ENCODE results near the gene CCDC146. TPM values are rescaled to one million over a fixed set of nuclear protein-coding genes. Genes with fewer than 3 reads are reported as not detected.
"Not testable (repeated sequence)": the region's sequence is repeated elsewhere in the genome, so short reads cannot be mapped to it uniquely, and the experiment has no call there.

Gene CCDC146
- total RNA-seq, 2 donors from 2014 or later, result 11.6 to 15.7 TPM

GRCh38 chr7:77131781-77132180, 9.4 kb downstream of the CCDC146 start:
- ATAC-seq; DNase-seq; intact Hi-C loops (cut with DNase I, micrococcal nuclease): not testable (repeated sequence)

- DNase-seq; intact Hi-C loops (cut with DNase I, micrococcal nuclease); ATAC-seq: not testable (repeated sequence)
These were observed 16.3 kb downstream of the CCDC146 start for GRCh38 chr7:77138668-77139067.

- DNase-seq; intact Hi-C loops (cut with DNase I, micrococcal nuclease); ATAC-seq: not testable (repeated sequence)
These were observed 17.9 kb downstream of the CCDC146 start for GRCh38 chr7:77140291-77140690.

GRCh38 chr7:77152232-77152631, 29.8 kb downstream of the CCDC146 start:
- DNase-seq; intact Hi-C loops (cut with DNase I, micrococcal nuclease); ATAC-seq: not testable (repeated sequence)

GRCh38 chr7:77154917-77155464, 32.6 kb downstream of the CCDC146 start:
- DNase-seq; intact Hi-C loops (cut with DNase I, micrococcal nuclease); ATAC-seq: not testable (repeated sequence)

- ATAC-seq; intact Hi-C loops (cut with DNase I, micrococcal nuclease); DNase-seq: not testable (repeated sequence)
These were observed 33.4 kb downstream of the CCDC146 start for GRCh38 chr7:77155601-77156377.

GRCh38 chr7:77157034-77157433, 34.6 kb downstream of the CCDC146 start:
- intact Hi-C loops (cut with DNase I, micrococcal nuclease); ATAC-seq; DNase-seq: not testable (repeated sequence)

- intact Hi-C loops (cut with DNase I, micrococcal nuclease), result no loop called here
- ATAC-seq, result no peak
- no peak for DNase-seq
These were observed 35.0 kb downstream of the CCDC146 start for GRCh38 chr7:77157446-77157845.

GRCh38 chr7:77171073-77171472, 48.7 kb downstream of the CCDC146 start:
- ATAC-seq; intact Hi-C loops (cut with DNase I, micrococcal nuclease); DNase-seq: not testable (repeated sequence)

GRCh38 chr7:77172437-77173172, 50.2 kb downstream of the CCDC146 start:
- DNase-seq; intact Hi-C loops (cut with DNase I, micrococcal nuclease); ATAC-seq: not testable (repeated sequence)

- ATAC-seq; DNase-seq; intact Hi-C loops (cut with DNase I, micrococcal nuclease): not testable (repeated sequence)
These were observed 52.0 kb downstream of the CCDC146 start for GRCh38 chr7:77174418-77174817.

- DNase-seq; ATAC-seq; intact Hi-C loops (cut with DNase I, micrococcal nuclease): not testable (repeated sequence)
These were observed 52.9 kb downstream of the CCDC146 start for GRCh38 chr7:77175274-77175800.

- intact Hi-C loops (cut with DNase I, micrococcal nuclease); ATAC-seq; DNase-seq: not testable (repeated sequence)
These were observed 55.0 kb downstream of the CCDC146 start for GRCh38 chr7:77177321-77177904.

- intact Hi-C loops (cut with DNase I, micrococcal nuclease); DNase-seq; ATAC-seq: not testable (repeated sequence)
These were observed 55.6 kb downstream of the CCDC146 start for GRCh38 chr7:77178024-77178423.

GRCh38 chr7:77181015-77181595, 58.7 kb downstream of the CCDC146 start:
- no peak for DNase-seq
- intact Hi-C loops (cut with DNase I, micrococcal nuclease), result no loop called here
- ATAC-seq, result peak; percentile 82

GRCh38 chr7:77181734-77182133, 59.3 kb downstream of the CCDC146 start:
- ATAC-seq (peak; percentile 58), DNase-seq (no peak)
- intact Hi-C loops (cut with DNase I, micrococcal nuclease), result no loop called here

- intact Hi-C loops (cut with DNase I, micrococcal nuclease), result no loop called here
- ATAC-seq (peak; percentile 77), DNase-seq (no peak)
These were observed 59.8 kb downstream of the CCDC146 start for GRCh38 chr7:77182261-77182660.

- intact Hi-C loops (cut with DNase I, micrococcal nuclease), result no loop called here
- no peak for DNase-seq
- no peak for ATAC-seq
These were observed 62.0 kb downstream of the CCDC146 start for GRCh38 chr7:77184463-77184862.

All from left colon (tissue), 2 donors.